GM12878 (cell line): ENCODE measurements around the gene HS3ST3A1. TPM values are rescaled to one million over a fixed set of nuclear protein-coding genes. Genes with fewer than 3 reads are reported as not detected.

ENCODE experiments used
- ATAC-seq: fragments of 200-7000 bp; cut with Tn5 transposase; 3 replicates; pipeline ENCODE4 v1.9.1; 2020; ENCODE audit warnings: mild to moderate bottlenecking, moderate library complexity
- BruUV-seq: library from RNA; stranded (reverse); fragments of 400-500 nt; replicated peaks from 2 replicates; lab custom pipeline; 2021; lab: Mats Ljungman, UMichigan
- CTCF ChIA-PET: fragments of 300-600 bp; sonication (Branson Sonifier 250); formaldehyde crosslinking; extraction: SDS; loops from one replicate; lab custom pipeline; 2021; ENCODE audit warnings: inconsistent platforms; lab: Yijun Ruan, JAX
- POLR2A ChIA-PET: fragments of 350-600 bp; formaldehyde crosslinking; extraction: SDS; loops from one replicate; lab custom pipeline; 2021; ENCODE audit warnings: inconsistent platforms; lab: Charles Lee
- RAD21 ChIA-PET: fragments of 300-600 bp; sonication (Branson Sonifier 250); formaldehyde crosslinking; loops from one replicate; lab custom pipeline; 2023; ENCODE audit warnings: antibody characterized with exemption; ENCODE audit not compliant: unreplicated experiment; lab: Charles Lee
- SMC1A ChIA-PET: fragments of 300-600 bp; sonication (Branson Sonifier 250); formaldehyde crosslinking; loops from one replicate; lab custom pipeline; 2023; ENCODE audit not compliant: unreplicated experiment, uncharacterized antibody; lab: Charles Lee
- DNase-seq: peaks from one replicate; pipeline ENCODE4 v3.0.0-alpha.2; 2011; ENCODE audit warnings: low read depth, low spot score
- FAIRE-seq: peaks from 3 replicates; lab custom pipeline; 2011; peaks lifted over from hg19 to GRCh38; lab: Jason Lieb, UNC
- H2AFZ ChIP-seq: 2 replicates; pipeline ENCODE4 v1.6.0; 2011; ENCODE audit warnings: low read depth, low read length, control low read depth; ENCODE audit not compliant: control insufficient read depth
- H3K27ac ChIP-seq: 2 replicates; pipeline ENCODE4 v1.5.1; 2011; ENCODE audit warnings: control low read depth; ENCODE audit not compliant: control insufficient read depth, insufficient read depth
- H3K27me3 ChIP-seq, 2 experiments: replicated peaks in 1 of 2; 2 replicates each; pipeline versions ENCODE4 v1.6.0 to v1.6.1; 2011; ENCODE audit warnings: low read length in 1 of 2; ENCODE audit not compliant: control insufficient read depth in 2 of 2, insufficient read depth in 2 of 2
- H3K36me3 ChIP-seq, 2 experiments: 2 replicates each; pipeline ENCODE4 v1.5.1; 2011; ENCODE audit warnings: low read length in 1 of 2; ENCODE audit not compliant: control insufficient read depth in 2 of 2, insufficient read depth in 2 of 2
- H3K4me1 ChIP-seq: 2 replicates; pipeline ENCODE4 v1.6.1; 2011; ENCODE audit warnings: mild to moderate bottlenecking, low read length, moderate library complexity, mixed read lengths; ENCODE audit not compliant: control insufficient read depth, insufficient read depth
- H3K4me2 ChIP-seq: 2 replicates; pipeline ENCODE4 v1.6.0; 2011; ENCODE audit warnings: control low read depth; ENCODE audit not compliant: control insufficient read depth, insufficient read depth
- H3K4me3 ChIP-seq: fragments of 200-600 bp; sonication (generic); 2 replicates; pipeline ENCODE4 v1.5.1; 2016
- H3K79me2 ChIP-seq: 2 replicates; pipeline ENCODE4 v1.6.0; 2011; ENCODE audit warnings: low read length; ENCODE audit not compliant: control insufficient read depth, insufficient read depth
- H3K9ac ChIP-seq: 2 replicates; pipeline ENCODE4 v1.8.0; 2011; ENCODE audit warnings: low read length, control low read depth, mixed read lengths; ENCODE audit not compliant: control insufficient read depth, insufficient read depth
- H3K9me3 ChIP-seq: replicated peaks from 3 replicates; pipeline ENCODE4 v1.5.1; 2011; ENCODE audit warnings: mild to moderate bottlenecking, low read length; ENCODE audit not compliant: control insufficient read depth, insufficient read depth
- H4K20me1 ChIP-seq: 2 replicates; pipeline ENCODE4 v1.6.0; 2011; ENCODE audit not compliant: control insufficient read depth, insufficient read depth
- CBFB ChIP-seq: IDR thresholded peaks from 2 replicates; pipeline ENCODE4 v1.6.1; 2016; ENCODE audit warnings: antibody characterized with exemption, low read depth
- STAT3 ChIP-seq: IDR thresholded peaks from 2 replicates; pipeline ENCODE4 v1.6.1; 2011; ENCODE audit warnings: low read depth, low read length, improper control_type of control experiment
- WGBS: methylation state at CpG from one replicate; pipeline ENCODE4 v1.1.6; 2016; ENCODE audit warnings: low lambda C conversion rate; ENCODE audit not compliant: insufficient replicate concordance, insufficient coverage; ENCODE audit errors: missing lambda C conversion rate; 5-methylcytosine and 5-hydroxymethylcytosine counted together
- in situ Hi-C: fragments of 300-500 bp; cut with MboI; formaldehyde crosslinking; loops from 9 replicates; pipeline ENCODE4 v1.14.3; 2018; ENCODE audit warnings: mixed read lengths
- intact Hi-C: fragments of 100-400 bp; cut with micrococcal nuclease; formaldehyde crosslinking; loops from one replicate; pipeline ENCODE4 v1.14.2; 2022; ENCODE audit not compliant: unreplicated experiment
- polyA plus RNA-seq, 11 experiments: library from polyadenylated mRNA; depleted of rRNA in 4 of 11; unstranded in 6 of 11; stranded (reverse) in 5 of 11; fragments of >200 nt; fragmentation: Nextera tagmentation in 4 of 11; fragmentation: Illumina TruSeq in 1 of 11; extraction: Ambion mirVana in 4 of 11; extraction: Trizol in 1 of 11; gene quantifications; 1 replicate in 1 of 11; 2 replicates in 10 of 11; pipeline versions ENCODE4 v1.2.1 to v1.2.3, GENCODE V29; 2011 to 2016; ENCODE audit warnings: inconsistent platforms in 2 of 11, missing spikeins in 2 of 11, low read depth in 1 of 11
- total RNA-seq, 4 experiments: library from RNA; depleted of rRNA in 3 of 4; stranded (reverse); fragments of >200 nt in 3 of 4; fragmentation: Illumina TruSeq in 1 of 4; extraction: Trizol in 1 of 4; gene quantifications; 2 replicates each; pipeline versions ENCODE4 v1.2.1 to v1.2.3, GENCODE V29; 2013 to 2021
- TF ChIP-seq, protein P1 (sequence below): fragments of 450-650 bp; formaldehyde crosslinking; IDR thresholded peaks from 2 replicates; pipeline ENCODE4 v1.4.0; 2022; ENCODE audit warnings: mild to moderate bottlenecking, moderate library complexity

HS3ST3A1 gene
- total and polyA plus RNA-seq, 10 of the 15 experiments (the other 5 are each of a cell fraction or from before 2014, with no cell fraction given): 0.24 to 0.26 TPM; not detected in 8

DNA sequence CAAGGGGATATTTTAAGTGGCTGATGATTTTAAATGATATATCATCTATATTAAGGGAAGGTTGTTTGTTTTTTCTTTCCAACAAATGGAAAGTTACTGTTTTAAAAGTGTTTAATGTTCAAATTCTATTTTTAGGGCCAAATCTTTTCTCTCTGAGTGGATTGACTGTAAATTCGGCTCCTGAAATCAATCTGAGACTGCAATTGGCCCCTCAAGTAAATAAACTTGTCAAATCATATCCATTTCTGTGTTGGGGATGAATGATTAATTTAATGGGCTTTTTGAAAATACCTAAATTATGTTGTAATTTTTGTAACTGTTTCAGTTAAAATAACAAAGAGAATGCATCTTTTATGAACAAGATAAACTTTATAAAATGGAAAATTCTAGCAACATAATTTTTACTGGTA, 2.6 kb downstream of the HS3ST3A1 start (continued):
- TF ChIP-seq, protein P1, sequence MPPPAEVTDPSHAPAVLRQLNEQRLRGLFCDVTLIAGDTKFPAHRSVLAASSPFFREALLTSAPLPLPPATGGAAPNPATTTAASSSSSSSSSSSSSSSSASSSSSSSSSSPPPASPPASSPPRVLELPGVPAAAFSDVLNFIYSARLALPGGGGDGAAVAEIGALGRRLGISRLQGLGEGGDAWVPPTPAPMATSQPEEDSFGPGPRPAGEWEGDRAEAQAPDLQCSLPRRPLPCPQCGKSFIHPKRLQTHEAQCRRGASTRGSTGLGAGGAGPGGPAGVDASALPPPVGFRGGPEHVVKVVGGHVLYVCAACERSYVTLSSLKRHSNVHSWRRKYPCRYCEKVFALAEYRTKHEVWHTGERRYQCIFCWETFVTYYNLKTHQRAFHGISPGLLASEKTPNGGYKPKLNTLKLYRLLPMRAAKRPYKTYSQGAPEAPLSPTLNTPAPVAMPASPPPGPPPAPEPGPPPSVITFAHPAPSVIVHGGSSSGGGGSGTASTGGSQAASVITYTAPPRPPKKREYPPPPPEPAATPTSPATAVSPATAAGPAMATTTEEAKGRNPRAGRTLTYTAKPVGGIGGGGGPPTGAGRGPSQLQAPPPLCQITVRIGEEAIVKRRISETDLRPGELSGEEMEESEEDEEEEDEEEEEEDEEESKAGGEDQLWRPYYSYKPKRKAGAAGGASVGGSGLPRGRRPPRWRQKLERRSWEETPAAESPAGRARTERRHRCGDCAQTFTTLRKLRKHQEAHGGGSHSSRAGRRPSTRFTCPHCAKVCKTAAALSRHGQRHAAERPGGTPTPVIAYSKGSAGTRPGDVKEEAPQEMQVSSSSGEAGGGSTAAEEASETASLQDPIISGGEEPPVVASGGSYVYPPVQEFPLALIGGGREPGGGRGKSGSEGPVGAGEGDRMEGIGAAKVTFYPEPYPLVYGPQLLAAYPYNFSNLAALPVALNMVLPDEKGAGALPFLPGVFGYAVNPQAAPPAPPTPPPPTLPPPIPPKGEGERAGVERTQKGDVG (CRISPR knock-in tag): no peak
- TF ChIP-seq, all 136 proteins: peak for 0

GRCh38 chr17:13598353-13599167, 3.2 kb downstream of the HS3ST3A1 start:
- intact Hi-C loops: loop anchor here (5.0 to 10.0 kb wide), 2 partner anchors 261 to 1576 kb away; no protein-coding TSS in a partner anchor
- TF ChIP-seq CBFB: no peak
- TF ChIP-seq STAT3: no peak
- no peaks in the 10 kb centered on the region; a peak in 1 of 4 replicates for H3K27me3 ChIP-seq
- no peaks in the 10 kb centered on the region for H3K79me2 ChIP-seq
- H3K9me3 ChIP-seq: no peaks in the 10 kb centered on the region
- in situ Hi-C loops: no loop called here
- no peak overlapping the region for H3K4me2 ChIP-seq
- SMC1A ChIA-PET: interaction anchor here (0.5 kb wide), 1 partner anchor 692 kb away, joined by 3 read pairs; no protein-coding TSS in a partner anchor
- H2AFZ ChIP-seq: no peak overlapping the region
- WGBS: 11% methylated on average over 7 of the region's 7 CpGs
- H3K4me1 ChIP-seq: no peaks in the 10 kb centered on the region
- no TSS peak for BruUV-seq
- POLR2A ChIA-PET: no interaction called here
- no peak for DNase-seq
- CTCF ChIA-PET: interaction anchor here (0.6 to 1.1 kb wide), 7 partner anchors 17 to 1904 kb away, joined by 3 to 4 read pairs (median 3); no protein-coding TSS in a partner anchor
- FAIRE-seq: no peak
- RAD21 ChIA-PET: interaction anchor here (1.0 kb wide), 1 partner anchor 704 kb away, joined by 4 read pairs; no protein-coding TSS in a partner anchor
- H3K9ac ChIP-seq: no peak overlapping the region
- H4K20me1 ChIP-seq: no peaks in the 10 kb centered on the region
- no peaks in the 10 kb centered on the region for H3K36me3 ChIP-seq
- H3K27ac ChIP-seq: no peak overlapping the region
- no peak overlapping the region for H3K4me3 ChIP-seq
- ATAC-seq: no peak
